C1 segment of cervical spinal cord (tissue), 14 donors: ENCODE data around the gene HOXB8.
A peak's percentile ranks its signal among the peaks of the same experiment; 100 is the strongest.

ENCODE experiments used
- DNase-seq, 14 donors: peaks; one replicate each; lab custom pipeline; 2025; lab: John Stamatoyannopoulos, UW

HOXB8 gene

GRCh38 chr17:48637323-48638260 lies 22.5 kb upstream of the HOXB8 start:
- DNase-seq = no peak

- peak in 3 of 14 donors; percentile 14 to 36 (median 34) for DNase-seq
Observed at GRCh38 chr17:48636177-48637018, 21.3 kb upstream of the HOXB8 start.

DNA sequence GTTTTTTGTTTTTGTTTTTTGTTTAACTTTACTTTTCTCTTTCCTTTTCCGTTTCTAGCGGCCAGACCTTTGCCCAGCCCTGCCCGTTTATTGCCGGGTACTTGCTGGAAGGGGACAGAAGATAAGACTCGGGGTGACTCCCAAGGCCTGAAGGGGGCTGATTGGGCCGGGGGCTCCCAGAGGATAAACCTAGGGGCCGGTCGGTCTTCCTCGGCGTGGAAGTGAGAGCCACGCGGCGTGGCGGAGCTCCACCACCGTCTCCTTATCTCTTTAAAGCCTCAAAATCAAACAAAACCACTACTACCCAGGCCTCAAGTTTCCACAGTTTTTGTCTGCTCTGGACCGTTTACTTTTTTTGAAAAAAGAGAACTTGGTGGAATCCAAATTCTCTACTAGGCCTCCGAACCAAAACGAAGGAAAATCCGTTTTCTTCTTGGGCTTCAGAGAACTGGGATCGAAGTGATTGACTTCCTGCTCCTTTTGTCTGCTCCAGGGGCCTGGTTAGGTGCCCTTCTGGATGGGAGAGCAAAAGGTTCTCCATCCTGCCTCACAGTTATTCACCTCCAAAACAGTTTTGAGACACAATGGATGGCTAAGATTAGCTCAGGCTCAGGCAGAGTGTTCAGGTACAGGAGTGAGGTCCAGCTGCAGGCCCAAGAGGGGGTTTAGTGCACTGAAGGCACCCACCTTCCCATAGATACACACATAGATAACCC lies 19.6 kb upstream of the HOXB8 start:
- DNase-seq = no peak

DNA sequence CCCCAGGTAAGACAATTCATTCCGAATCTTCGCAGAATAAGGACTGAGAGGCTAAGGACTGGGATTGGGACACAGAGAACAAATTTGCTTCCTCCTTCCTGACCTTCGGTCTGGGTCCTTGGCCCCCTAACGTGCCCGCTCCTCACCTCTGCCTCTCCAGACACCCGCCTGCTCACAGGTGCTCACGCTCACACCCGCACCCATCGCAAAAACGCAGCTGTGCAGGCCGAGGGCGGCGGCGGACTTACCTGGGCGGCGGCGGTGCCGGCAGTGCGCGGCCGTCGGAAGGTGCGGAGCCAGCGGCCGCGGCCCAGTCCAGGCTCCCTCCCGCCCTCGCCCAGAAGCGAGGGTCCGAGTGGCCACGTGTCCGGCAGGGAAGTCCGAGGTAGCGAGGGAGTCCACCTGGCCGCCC lies 18.2 kb upstream of the HOXB8 start:
- DNase-seq = no peak

GRCh38 chr17:48632579-48633265 lies 17.6 kb upstream of the HOXB8 start:
- no peak for DNase-seq

DNA sequence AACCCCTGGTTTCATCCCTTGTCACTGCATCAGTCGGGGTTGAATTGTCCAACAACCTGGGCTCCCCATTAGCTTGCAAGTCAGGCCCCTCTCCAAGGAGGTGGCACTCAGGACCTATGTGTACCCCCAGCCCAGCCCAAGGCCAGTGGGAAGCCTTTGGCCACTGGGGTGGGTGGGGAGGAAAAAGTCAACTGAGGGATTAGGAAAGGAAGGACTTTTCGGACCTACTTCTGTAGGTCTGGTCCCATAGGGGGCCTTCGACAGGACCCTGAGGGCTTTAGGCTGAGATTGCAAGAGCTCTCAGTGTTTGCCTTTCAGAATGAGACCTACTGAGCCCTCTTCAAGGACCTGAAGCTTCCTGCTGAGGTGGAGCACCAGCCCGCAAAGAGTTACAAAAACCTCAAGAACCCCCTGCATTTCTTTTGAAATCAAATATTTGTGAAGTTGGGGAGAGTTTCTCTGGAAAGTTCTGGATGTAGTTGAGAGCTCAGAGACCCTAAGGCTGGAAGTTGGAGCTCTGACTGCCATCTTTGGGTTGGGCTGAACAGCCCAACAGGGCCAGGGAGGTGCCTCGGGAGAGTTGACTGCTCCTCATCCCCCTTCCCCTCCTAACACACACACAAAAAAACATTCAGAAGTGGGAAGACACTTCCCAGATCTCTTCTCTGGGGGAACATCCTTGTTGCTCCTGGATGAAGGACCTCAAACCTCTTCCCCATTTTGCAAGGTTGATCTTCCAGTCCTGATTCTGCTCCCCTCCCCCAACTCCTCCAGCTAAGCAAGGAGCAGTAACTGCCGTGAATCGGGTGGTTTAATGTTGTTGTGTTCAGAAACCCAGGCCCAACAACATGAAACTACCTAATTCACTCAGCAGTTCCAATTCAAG lies 16.8 kb upstream of the HOXB8 start:
- no peak for DNase-seq

DNA sequence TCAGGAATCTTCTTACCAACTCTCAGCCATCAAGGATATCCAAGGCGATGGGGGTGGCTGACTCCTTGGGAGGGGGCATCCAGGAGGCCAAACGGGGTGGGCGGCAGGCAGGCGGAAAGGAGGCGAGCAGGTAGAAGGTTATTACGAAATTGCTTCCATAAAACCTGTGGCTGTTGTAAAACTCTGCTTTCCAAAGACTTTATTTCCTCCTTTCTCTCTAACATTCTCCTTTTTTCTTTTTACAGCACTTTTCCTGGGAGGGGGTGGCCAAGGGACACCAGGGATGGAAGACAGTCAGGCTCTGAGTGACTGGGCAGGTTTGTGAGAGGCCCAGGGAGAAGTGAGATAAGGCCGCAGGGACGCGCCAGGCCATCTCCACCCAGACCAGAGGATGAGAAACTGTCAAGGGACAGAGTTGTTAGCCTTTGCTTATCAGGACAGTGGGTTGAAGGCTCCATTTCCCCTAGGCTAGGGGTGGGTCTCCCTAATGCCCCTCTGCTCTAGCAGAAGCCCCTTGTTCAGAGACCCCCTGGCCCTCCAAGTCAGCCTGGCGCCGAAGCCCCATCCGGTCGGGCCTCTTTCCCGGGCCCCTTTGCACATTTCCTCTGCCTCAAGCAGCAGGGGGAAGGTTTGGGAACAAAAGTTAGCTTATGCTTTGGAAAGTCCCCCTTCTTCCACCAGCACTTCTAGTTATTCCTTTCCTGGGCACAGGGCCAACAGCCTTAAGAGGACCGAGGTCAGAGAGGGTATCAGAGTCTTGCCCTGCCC lies 16.0 kb upstream of the HOXB8 start:
- DNase-seq = no peak

- no peak for DNase-seq
Observed at GRCh38 chr17:48630009-48630924, 15.2 kb upstream of the HOXB8 start.

DNA sequence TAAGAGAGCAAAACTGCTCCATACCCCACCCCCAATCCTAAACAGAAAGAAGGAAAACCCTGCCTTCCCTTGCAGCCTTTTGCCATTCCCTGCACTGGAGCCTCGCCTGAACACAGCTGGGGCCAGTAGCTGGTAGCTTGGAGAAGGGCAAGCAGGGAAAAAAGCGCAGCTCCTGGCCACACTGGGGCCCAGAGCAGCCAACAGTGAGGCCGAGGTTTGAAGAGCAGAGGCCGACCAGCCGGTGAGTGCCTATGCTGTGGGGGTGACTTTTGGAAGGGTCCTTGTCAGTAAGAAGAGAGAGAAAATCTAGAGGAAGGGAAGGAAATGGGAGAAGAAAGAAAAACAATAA lies 14.3 kb upstream of the HOXB8 start:
- DNase-seq = no peak

DNA sequence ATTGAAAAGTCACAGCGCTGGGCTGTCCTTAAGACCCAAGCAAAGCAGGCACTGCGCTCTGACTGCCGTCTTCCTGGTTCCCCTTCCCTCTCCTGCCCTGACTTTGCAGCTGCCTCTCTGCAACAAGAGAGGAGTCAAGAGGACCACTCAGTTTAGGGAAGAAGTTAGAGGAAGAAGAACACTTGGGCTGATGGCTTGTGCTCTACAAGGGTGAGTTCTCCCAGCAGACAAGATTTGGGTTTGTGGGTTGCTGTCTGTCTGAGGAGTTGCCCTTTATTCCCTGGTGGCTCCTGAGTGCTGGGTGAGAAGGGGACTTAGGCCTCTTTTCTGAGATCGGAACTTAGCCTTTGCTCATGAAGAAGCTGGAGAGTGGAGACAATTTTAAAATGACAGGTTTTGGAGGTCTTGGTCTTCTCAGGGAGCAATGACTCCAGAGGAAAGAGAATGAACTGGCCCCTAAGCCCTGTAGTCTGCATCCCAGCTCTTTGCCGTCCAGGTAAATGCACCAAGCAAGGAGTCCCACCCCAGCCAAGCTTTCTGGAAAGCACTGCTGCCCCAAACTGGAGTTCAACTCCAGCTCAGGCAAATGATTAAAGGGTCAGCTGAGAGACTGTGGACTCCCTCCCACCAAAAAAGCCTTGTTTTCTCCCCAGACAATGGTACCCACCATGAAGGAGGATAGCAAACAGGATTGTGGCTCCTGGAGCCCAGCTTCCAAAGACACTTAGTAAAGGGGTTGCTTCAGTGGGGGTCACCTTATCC lies 13.7 kb upstream of the HOXB8 start:
- no peak for DNase-seq

DNA sequence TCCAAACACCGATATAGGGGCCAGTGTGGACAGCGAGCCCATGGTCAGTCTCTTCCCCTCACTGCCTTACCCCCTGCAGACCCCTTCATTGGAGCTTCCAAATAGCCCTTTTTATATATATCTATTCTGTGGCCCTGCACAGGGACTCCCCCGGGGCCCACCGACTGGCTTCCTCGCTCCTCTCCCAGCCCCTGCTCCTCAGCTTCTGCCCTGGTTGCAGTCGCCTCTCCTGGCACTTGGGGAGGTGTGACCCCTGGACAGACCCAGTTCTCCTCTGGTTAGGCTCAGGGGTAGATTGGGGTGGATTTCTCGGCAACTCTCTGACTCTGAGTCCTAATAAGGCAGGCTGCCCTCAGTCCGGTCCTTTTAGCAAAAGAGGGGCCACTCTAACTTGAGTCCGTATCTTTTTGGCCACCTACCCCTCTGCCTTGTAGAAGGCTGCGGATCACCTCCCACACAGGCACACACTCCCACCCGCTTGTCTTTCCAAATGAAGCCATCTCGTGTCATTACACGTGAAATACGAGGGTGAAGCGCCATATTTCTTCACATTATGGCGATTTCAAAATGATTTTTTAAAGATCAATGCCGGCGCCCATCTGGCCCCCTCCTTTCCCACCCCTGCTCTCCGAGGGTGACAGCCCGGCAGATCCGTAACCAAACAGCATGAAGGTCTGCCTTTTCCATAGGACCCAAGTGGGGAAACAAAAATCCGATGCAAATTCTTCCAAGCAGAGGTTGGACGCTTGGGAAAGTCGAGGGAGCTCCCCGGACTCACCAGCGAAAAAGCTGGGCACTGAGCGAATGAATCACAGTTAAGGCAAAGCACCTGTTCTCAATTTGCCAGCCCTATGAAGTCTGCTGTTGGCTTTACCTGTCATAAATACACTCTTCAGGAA lies 12.8 kb upstream of the HOXB8 start:
- no peak for DNase-seq

DNA sequence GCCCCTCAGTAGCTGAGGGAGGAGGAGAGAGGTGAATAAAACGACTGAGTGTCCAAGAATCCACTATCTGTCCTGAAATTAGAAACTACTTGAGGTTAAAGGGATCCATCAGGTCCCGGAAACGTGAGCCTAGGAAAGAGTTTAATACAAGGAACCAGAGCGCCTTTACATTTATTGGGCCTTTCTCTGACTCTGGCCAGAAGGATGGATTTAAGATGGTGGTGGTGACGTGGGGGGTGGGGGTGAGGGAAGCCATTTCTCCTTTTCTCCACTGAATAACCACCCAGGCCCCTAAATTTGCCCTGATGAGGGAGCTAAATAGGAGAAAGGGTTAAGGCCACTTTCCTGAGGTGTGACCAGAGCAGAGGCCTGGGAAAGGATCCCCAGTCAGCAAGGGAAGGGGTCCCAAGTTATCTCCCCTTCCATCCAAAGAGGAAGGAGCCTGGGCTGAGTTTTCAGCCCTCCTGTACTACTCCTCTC lies 12.1 kb upstream of the HOXB8 start:
- DNase-seq = no peak

DNA sequence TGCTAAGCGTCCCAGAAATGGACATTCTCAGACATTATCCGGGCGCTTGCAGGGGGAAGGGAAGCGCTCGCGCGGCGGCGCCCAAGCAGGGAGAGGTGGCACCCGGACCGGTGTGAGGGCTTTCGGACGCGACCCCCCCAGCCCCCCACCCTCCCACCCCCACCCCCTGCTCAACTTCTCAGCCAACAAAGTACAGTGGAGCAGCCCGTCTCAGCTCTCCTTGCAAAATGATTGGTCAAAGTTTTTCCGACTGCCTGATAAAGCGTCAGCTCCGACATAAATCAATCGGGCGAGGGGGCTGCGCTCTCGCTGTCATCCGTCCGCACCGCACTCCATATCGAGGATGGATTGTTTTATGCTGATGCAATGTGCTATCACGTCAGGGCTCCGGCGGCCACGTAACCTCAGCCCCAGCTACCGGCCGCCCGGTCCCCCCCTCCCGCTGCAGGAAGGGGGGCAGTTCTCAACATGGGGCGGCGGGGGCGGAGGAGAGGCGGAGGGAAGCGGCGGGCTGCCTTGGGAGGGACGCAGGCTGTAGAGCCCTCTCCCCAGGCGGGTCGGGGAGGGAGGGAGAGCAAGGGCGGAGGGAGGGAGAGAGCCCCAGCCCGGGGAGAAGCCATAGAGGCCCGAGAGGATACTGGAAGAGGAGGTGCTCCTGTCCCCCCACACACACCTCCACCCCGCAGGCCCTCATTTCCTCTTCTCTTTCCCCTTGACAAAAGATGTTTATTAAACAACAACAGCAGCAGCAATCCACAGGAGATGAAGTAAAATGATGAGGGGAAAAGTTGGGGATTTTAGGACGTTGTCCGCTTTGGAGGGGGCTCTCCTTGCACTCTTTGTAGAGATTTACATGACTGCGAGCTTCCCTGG lies 11.4 kb upstream of the HOXB8 start, which contains the start of gene HOXB9:
HOXB9 (minus strand) TSS at position 114 of the 873 bp plus-strand sequence; CDS start at position 25, 89 bp downstream.
- DNase-seq = no peak

- no peak for DNase-seq
Observed at GRCh38 chr17:48625495-48626244, 10.6 kb upstream of the HOXB8 start.
